HG03354 (cell line): ENCODE measurements around the gene RAB31.

Experiments used
- ATAC-seq: cut with Tn5 transposase; IDR thresholded peaks from one replicate; pipeline ENCODE4 v1.9.1; 2021; ENCODE audit warnings: mild to moderate bottlenecking; ENCODE audit not compliant: unreplicated experiment, poor library complexity, severe bottlenecking

Gene RAB31

DNA sequence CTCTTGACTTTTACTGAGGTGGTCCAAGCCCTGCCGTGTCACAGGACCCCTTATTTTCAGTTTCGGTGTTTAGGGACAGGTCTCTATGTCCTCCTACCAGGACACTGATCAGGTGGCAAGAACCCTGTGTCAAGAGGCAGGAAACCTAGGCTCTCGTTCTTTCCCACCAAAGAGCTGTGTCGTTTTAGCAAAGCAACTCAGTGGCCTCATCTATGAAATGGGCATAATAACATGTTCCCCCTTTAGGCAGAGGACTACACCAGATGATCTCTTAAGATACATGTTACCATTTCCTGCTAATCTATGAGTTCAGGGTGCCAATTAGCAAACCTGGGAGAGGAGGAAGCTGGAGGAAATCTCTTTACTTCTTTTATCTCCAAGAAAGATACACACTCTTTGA lies 1.9 kb downstream of the RAB31 start:
- no peak for ATAC-seq

DNA sequence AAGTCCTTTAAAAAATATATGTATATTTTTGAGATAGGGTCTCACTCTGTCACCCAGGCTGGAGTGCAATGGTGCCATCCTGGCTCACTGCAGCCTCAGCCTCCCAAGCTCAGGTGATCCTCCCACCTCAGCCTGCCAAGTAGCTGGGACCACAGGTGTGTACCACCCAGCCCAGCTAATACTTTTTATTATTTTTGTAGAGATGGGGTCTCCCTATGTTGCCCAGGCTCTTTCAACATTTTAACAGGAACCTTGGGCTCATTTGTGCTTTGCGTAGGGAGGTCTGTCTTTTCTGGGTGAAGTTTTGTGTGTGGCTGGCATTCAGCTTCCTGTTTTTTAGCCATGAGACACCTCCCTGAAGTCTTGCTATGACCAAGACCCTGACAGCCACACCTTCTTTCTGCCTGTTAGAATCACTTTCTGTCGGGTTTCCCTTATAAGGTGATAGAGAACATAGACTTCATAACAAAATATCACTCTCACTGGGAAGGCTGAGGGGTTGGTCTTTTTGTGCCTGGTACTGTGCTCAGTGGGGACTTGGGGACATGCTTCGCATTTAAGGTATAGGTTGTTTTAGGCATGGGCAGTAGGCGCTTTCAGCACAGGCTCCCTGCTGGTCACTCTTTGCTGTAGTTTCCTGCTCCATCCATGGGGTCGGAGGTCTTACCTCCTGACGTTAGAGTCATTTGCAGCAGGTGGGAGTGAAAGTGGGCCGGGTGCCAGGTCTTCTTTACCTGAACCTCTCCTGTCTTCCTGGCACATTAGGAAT lies 3.4 kb downstream of the RAB31 start:
- ATAC-seq = peak; percentile 63

GRCh38 chr18:9712130-9712577 lies 4.1 kb downstream of the RAB31 start:
- ATAC-seq = no peak

GRCh38 chr18:9712611-9713010 lies 4.5 kb downstream of the RAB31 start:
- no peak for ATAC-seq

- ATAC-seq = no peak
Measured at GRCh38 chr18:9714266-9715087, 6.4 kb downstream of the RAB31 start.

GRCh38 chr18:9715088-9715343 lies 6.9 kb downstream of the RAB31 start:
- no peak for ATAC-seq

GRCh38 chr18:9715978-9716774 lies 8.1 kb downstream of the RAB31 start:
- ATAC-seq = no peak

DNA sequence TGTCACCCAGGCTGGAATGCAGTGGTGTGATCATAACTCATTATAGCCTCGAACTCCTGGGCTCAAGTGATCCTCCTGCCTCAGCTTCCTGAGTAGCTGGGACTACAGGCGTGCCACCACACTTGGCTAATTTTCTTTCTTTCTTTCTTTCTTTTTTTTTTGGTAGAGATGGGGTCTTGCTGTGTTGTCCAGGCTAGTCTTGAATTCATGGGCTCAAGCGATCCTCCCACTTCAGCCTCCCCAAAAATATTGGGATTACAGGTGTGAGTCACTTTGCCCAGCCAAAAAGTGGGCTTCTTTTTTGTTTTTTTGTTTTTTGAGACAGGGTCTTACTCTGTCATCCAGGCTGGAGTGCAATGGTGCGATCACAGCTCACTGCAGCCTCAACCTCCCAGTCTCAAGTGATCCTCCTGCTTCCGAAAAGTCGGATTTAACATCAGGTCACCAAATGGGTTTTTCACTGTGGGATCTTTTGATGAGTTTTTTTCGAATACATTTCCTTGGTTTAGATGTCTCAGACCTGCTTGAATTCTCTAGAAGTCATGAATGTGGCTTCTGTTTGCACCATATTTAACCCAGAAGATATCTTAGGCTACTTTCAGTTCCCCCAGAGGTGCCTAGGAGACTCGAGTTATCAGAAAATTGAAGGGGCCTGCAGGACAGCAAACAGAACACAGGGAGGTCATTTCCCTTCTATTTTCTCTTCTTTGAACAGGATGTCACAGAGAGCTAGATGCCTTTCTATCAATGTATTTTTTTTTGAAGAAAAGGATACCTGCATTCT lies 8.9 kb downstream of the RAB31 start:
- no peak for ATAC-seq

DNA sequence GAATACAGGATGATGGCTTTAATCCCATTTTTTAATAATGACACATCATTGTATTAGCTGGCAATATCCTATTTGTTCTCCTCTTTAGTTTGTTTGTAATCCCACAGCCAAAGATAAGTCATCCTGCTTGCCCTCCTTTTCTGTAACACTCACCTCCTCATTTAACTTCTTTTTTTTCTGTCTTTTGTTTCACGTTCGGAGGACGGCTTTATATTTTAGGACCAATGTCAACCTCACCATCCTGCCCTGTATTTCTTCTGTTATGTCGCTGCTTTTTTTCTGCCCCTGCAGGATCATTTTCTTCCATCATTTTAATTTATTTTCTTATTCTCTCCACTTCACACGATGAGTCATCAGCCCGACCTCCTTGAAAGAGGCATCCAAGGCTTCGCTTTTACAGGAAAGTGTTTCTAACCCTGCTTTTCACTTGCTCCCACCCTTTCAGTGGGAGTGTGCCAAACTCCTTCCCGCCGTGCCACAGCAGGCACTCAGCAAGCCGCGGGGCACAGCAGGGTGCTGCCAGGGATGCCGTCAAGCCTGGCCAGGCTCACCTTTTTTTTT lies 11.4 kb downstream of the RAB31 start:
- no peak for ATAC-seq

DNA sequence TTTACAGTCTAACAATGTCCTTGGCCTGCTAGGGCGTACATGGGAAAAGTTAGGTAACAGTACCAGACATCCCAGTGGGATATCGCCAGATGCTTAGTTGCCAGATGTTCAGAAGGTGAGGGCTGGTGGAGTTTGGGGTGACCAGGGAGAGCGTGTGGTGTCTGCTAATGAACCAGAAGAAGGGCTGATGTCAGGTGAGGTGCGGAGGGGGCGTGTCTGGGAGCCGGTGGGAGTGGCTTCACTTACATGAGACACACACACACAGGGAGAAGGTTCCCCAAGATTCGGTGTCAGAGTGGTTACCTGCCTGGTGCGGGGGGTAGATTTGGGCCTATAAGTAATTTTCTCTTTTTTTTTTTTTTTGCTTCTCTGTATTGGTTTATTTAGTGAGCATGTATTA lies 12.2 kb downstream of the RAB31 start:
- ATAC-seq = no peak

DNA sequence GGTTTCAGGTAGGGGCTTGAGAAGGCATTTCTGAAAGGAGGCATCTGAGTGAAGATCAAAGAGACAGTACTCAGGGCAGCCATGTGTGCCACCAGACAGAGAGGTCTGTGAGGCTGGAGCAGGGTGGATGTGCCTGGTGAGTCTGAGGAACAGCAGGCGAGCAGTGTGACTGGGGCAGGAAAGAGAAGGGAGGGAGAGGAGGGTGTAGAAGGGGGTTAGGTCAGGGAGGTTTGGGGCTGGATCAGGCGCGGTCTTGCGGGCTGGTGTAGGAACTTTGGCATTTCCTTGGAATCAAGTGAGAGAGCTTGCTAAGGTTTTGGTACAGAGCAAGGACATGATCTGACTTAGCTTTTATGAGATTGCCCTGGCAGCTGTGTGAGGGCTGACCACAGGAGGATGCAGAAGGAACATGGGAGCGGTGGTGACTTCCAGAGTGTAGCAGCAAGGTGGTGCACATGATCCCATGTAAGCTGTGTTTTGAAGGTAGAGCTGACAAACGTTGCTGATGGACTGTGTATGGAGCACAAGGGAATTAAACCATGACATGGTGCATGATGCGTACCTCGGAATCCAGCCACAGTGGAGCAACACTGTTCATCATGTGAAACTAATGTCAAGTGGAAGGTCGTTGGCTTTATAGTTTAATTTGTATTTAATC lies 13.9 kb downstream of the RAB31 start:
- ATAC-seq = no peak

- no peak for ATAC-seq
Measured at GRCh38 chr18:9722691-9723090, 14.6 kb downstream of the RAB31 start.

DNA sequence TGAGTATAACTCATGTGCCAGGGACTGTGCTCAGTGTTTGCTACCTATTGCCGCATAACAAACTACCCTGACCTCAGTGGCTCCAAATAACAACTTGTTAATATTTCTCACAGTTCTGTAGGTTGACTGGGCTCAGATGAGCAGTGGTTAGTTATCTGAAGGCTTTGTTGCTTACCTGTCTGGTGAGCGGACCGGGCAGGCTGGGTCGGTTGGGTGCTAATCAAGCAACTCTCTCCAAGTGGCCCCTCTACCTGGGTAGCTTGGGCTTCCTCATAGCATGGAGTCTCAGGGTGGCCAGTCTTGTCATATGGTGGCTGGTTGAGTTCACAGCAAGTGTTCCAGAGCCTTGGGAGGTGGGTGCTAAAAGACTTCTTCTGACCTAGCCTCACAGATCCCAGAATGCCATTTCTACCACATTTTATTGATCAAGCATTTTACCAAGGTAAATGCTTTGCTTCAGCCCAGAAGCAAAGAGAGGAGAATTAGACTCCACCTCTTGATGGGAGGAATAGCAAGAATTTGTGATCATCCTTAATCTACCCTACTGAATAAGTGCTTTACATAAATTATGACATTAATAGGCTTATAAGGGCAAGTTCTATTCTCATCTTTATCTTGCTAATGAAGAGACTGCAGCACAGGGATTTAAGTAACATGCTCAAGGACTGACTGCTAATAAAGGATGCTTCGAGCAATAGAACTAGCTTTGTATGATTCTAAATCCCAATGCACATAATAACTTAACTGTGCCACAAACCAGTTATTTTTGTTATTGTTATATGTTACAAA lies 16.9 kb downstream of the RAB31 start:
- ATAC-seq = no peak

GRCh38 chr18:9726175-9726574 lies 18.1 kb downstream of the RAB31 start:
- ATAC-seq = no peak

DNA sequence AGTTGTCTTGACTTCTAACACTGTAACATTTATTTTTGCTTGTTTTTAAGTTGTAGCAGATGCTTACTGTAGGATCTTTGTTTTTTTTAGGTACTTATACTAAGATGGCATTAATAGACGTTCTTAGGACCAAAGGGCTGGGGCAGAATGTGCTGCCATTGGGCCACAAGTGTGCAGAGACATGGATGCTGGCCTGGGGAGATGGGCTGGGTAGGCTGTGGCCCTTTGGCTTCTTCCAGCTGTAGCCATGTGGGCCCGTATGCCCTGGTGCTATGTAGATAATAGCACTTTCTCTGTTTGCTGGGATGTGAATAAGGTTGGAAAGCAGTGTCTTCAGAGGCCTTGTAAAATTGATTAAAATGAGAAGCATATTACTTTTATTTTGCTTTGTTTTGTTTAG lies 18.8 kb downstream of the RAB31 start:
- ATAC-seq = no peak

GRCh38 chr18:9730786-9731185 lies 22.7 kb downstream of the RAB31 start:
- no peak for ATAC-seq

- ATAC-seq = no peak
Measured at GRCh38 chr18:9731380-9731779, 23.3 kb downstream of the RAB31 start.

DNA sequence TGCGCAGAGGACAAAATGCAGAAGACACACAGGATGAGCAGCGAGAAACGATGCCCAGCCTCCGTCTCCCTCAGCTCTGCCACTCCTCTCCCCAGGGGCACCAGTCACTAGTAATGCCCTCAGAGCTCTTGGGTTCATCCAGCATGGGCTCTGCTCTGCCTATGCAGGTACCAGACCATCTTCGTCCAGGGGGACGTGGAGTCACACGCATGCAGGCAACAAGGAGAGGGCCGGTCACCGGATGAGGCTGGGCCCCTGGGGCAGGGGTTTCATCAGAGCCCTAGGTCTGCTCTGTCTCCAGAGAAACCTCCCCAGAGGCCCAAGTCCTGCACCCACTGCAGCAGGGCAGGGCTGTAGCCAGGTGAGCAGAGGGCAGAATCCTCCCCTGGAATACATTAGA lies 23.9 kb downstream of the RAB31 start:
- ATAC-seq = no peak
